Measurements from ENCODE around the gene TLE3.

TLE3 gene

DNA sequence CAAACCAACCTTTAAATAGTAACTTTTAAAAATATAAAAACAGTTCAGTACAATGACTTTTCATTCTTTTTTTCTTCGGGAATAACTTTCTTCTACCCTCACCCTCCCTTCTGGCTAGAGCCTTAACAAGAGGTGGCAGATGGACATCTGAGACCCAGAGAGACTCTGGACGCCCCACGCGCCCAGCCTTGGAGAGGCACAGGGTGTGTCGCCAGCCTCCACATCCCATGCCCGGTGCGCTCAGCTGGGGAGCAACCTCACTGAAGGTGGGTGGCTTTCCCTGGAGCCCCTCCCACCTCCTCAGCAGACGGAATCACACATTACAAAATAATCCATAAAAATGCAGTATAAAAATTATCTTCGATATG lies 49.5 kb downstream of the TLE3 start:
- no peak for DNase-seq (ENCODE audit: low spot score)

DNA sequence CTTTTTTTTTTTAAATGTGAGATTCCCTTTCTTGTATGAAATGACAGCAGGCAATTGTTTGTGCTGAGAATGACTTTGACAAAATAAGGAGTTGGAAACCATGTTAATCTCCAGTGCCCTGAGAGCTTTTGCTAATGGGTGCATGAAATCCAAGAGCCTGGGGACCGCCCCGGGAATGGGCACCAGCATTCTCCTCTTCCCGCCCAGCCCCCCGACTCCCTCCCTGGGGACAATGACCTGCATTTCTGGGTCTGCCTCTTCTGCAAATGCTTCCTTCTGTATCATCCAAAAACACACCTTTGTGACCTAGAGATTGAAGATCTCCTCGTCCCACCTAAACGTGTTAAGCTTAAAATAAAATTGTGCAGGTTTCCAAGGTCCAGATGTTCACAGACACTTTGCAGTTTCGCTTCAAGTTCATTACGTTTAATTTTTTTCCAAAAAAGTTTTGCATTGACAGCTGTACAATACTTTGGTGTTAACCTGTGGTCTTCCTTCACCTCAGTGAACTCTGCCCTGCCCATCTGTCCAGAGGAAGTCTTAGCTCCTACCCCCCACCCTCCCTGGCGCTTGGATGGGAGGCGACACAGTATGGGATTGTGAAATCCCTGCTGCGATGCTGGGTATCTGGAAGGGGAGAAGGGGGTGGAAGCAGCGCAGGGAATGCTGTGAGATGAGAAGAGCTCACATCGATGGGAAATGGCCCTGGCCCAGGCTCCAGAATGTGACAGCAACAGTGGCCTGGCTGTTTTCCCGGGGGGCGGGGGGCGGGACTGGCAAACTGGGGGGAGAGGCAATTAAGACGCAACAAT lies 50.1 kb downstream of the TLE3 start:
- no peak for DNase-seq (ENCODE audit: low spot score)

DNA sequence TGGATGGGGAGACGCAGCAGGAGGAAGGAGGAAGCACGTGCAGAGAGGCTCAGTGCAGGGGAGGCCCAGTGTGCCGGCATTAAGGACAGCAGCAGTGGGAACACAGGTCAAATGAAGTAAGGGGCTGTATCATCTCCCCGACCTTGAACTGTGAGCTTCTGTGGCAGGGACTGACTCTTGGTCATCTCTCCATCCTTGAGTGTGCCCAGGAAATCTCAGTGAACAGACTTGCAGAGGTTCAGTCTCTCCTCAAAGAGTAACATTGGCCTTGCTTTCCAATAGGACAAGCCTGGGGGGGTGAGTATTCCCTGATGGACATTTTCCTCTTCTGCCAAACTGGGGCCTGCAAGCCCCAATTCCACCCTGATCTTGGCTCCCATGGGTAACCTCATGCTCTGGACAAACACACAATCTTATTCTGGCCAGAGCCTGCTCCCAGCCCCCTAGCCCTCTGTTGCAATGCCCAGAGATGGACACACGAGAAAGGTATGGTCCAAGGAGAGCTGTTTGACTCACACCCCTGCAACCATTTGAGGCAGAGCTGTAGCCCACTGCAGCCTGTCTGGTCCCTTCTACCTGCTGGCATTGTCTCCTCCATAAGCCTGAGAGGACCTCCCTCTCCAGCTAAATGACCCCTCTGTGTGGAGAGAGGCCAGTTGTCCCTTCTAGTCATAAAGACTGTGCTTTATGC lies 50.9 kb downstream of the TLE3 start:
- no peak for DNase-seq (ENCODE audit: low spot score)

DNA sequence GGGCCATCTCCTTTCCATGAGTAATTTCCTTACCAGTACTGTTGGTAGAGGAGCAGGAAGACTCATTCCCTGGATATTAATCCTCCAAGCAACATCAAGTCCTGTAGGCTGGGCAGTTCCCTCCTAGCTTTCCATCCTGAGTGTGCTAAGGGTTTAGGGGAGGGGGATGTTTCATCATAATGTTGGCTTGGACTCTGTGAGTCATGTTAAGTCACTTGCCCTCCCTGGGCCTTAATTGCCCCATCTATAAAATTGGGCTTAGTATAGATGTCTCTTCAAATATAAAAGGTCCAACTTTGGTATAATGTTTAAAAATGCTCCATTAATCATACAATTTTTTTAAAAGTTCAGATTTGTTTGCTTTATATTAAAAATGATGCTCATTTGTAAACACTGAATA lies 52.7 kb downstream of the TLE3 start:
- DNase-seq (ENCODE audit: low spot score) = no peak

DNA sequence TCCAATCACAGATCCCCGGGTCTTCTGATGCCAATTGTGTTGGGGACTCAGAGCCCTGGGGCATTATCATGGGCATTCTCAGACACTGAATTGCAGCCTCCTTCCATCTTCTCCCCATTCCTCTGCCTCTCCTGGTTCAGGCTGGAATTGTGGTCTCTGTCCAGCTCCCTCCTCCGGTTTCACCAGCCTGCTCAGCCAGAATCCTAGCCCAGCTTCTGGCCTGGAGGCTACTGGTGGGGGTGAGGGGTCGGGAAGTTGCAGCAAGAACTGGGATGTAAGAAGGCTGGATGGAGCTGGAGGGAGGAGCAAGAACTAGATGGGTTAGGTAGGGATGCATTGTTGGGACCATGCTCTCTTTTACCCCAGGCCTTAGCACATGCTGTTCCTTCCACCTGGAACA lies 53.5 kb downstream of the TLE3 start:
- DNase-seq (ENCODE audit: low spot score) = no peak

DNA sequence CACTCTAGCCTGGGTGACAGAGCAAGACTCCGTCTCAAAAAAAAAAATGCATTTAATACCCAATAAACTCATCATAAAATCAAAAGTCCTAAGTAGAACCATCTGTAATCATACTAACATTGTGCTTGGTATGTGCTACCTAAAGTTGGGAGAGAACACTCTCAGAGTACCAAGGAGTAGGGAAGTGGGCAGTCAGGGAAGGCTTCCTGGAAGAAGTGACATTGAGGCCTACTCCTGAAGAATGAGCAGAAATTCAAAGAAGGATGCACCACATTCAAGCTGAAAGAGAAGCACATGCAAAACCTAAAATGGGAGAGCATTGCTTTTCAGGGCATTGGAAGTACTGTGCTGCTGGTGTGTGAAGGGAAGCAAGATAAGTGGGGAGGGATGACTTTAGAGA lies 54.1 kb downstream of the TLE3 start:
- no peak for DNase-seq (ENCODE audit: low spot score)

GRCh38 chr15:70042553-70043214 lies 55.0 kb downstream of the TLE3 start:
- no peak for DNase-seq (ENCODE audit: low spot score)

DNA sequence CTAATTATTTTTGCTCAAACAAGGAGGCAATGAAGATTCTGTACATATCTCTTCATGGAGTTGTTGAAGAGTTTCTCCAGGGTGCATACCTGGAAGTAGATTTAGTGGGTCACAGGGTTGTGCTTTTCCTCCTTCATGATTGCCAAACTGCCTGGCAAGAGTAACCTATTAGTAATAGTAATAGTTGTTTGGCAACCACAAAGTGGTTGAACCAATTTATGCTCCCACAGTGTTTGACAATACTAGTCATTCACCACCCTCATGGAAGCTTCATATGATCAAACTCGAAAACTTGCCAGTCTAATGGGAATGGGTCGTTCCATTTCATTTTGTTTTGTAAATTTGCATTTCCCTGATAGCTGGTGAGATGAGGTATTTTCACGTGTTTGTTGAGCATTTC lies 57.8 kb downstream of the TLE3 start:
- DNase-seq (ENCODE audit: low spot score) = no peak

DNA sequence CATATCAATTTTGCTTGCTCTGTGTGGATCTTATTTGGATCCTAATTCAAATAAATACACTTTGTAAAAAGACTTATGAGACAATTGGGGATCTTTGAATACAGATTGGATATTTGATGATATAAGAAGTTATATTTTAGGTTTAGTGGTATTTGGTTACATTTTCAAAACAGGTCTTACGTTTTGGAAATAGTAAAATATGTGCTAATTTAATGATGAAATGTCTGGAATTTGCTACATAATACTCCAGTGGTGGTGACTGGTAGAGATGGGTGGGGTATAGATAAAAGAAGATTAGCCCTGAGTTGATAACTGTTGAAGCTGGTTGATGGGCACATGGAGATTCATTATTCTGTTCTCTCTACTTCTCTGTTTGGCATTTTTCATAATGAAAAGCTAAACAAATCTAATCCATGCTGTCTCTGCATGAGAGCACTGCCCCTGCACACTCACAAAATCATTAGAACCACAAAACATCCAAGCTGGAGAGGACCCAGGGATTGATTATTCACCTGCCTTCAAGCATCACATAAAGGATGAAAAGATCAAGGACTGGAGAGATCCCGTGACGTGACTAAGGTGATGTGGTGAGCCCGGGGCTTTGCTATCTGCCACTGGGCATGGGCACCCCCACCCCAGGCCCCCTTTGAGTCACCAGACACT lies 58.9 kb downstream of the TLE3 start:
- DNase-seq (ENCODE audit: low spot score) = no peak

DNA sequence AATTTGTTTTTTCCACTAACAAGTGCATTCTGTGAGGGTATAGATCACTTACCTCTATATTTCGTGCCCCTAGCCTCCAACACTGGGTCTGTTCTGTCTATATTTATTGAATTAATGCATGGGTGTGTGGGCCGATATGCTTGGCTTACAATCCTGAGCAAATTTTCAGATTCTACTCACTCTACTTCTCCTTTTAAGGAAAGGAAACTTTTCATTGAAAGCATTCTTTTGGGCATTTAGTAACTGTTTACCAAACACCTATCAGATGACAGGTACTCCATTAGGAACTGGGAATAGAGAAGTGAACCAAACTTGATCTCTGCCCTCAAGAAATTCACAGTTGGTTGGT lies 60.5 kb downstream of the TLE3 start:
- DNase-seq (ENCODE audit: low spot score) = no peak

DNA sequence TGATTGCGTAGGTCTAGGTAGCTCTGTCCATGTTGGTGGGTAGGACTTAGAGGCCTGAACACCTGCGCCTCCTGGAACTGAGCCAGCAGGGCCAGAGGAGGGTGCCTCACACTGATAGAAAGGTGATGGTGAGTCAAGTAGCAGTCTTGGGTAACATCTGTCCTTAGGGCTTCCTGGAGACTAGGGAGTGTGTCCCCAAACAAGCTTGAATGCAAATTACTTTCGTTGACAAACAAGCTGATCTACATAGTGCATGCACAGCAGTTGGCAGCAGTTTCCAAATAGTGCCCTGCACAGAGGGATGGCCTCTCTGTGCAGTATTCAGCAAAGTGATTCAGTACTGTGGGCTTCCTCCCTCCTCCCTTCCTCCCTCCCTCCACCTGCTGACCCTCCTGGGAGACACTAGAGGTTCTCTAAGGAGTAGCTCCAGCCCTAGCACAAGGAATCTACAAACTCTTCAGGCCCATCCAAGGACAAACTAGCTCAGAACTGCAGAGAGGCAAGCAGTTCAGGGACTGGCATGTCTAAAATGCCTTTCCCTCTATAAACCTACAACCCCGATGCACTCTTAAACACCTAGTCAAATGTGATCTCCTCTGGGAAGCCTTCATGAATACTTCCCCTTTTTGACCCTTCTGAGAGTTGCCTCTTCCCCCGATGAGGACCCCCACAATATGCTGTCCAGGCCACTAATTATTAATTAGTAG lies 61.0 kb downstream of the TLE3 start:
- DNase-seq (ENCODE audit: low spot score) = no peak

GRCh38 chr15:70035719-70036077 lies 62.0 kb downstream of the TLE3 start:
- DNase-seq (ENCODE audit: low spot score) = no peak

DNA sequence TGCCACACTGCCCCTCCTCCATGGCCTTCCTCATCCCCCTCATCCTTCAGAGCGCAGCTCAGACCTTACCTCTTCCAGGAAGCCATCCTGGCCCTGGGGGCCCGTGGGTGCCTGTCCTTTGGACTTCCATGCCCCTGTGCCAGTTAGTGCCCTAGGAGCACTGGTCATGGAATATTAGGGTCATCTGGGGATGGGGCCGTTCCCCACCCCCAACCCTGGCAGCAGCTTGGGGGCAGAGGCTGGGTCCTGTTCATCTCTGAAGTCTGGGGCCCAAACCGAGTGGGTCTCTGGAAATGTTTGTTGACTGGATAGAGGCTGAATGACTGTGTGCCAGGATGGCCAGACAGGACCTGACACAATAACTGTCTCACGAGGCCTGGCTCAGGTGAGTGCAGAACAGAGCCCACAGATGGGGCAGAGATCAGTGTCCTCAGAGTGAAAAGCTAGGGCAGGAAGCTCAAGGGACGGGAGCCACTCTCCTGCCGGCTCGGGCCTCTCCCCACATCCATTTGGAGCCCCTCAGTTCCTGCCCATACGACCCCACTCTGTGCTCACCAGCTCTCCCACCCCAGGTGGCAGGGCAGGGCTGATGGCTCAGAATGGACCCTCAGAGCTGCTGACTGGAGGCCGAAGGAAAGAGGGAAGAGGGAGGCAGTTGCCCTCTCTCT lies 62.5 kb downstream of the TLE3 start:
- no peak for DNase-seq (ENCODE audit: low spot score)

- no peak for DNase-seq (ENCODE audit: low spot score)
These were observed 63.1 kb downstream of the TLE3 start for GRCh38 chr15:70034596-70034995.

GRCh38 chr15:70034141-70034540 lies 63.6 kb downstream of the TLE3 start:
- no peak for DNase-seq (ENCODE audit: low spot score)

GRCh38 chr15:70033529-70034140 lies 64.1 kb downstream of the TLE3 start:
- DNase-seq (ENCODE audit: low spot score) = no peak

DNA sequence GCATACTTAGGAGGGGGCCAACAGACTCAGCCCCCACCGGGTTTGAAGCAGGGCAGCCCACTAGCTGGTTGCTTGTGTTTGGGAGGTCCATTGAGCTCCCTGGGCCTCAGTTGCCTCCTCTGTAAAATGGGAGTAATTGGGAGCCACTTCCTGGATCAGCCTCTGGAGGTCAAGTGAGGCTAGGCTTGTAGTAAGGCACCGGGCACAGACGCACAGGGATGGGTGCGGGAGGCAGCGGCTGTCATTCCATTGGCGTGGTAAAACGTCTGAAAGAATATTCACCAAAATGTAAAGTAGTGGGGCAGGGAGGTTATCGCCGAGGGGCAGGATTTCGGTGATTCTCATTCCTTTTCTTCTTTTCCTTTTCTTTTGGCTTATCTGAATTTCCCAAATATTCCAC lies 64.6 kb downstream of the TLE3 start:
- DNase-seq (ENCODE audit: low spot score) = no peak

GRCh38 chr15:70032509-70032908 lies 65.2 kb downstream of the TLE3 start:
- DNase-seq (ENCODE audit: low spot score) = no peak

GRCh38 chr15:70031713-70032112 lies 66.0 kb downstream of the TLE3 start:
- no peak for DNase-seq (ENCODE audit: low spot score)

- DNase-seq (ENCODE audit: low spot score) = no peak
These were observed 66.5 kb downstream of the TLE3 start for GRCh38 chr15:70031261-70031660.

DNA sequence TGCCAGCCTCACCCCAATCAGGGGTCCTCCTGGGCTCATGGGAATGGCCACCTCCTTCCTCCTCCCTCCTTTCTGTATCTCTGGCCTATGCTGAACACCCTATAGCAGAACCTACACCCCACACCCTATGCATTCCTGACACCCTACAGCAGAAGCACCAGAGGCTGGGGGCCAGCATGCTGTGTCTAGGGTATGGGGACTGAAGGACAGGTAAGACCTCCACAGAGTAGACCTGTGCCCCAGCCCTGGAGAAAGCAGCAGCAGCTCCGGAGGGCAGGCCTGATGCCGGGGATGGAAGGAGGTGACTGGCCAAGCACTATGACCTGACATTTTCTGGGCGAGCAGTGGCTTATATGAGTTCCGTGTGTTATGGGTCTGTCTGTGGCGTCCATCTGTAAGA lies 66.9 kb downstream of the TLE3 start:
- DNase-seq (ENCODE audit: low spot score) = no peak
